HepG2 (cell line): Measurements from ENCODE around the gene ARHGEF16. TPM values are rescaled to one million over a fixed set of nuclear protein-coding genes. Genes with fewer than 3 reads are reported as not detected.
A peak's percentile ranks its signal among the peaks of the same experiment; 100 is the strongest.

Experiments used
- ARHGAP35 ChIP-seq: sonication (generic); formaldehyde crosslinking; IDR thresholded peaks from 2 replicates; pipeline ENCODE4 v1.9.0; 2022; ENCODE audit warnings: mild to moderate bottlenecking, inconsistent platforms, moderate library complexity, missing genetic modification reagents, borderline replicate concordance
- CREB1 ChIP-seq, 2 experiments: fragments of 450-650 bp in 1 of 2; IDR thresholded peaks; 2 replicates each; pipeline ENCODE4 v1.6.1; 2016 to 2017; ENCODE audit warnings: control low read depth in 1 of 2, mild to moderate bottlenecking in 1 of 2, missing compliant biosample characterization in 1 of 2, missing genetic modification characterization in 1 of 2
- CREM ChIP-seq, 2 experiments: sonication (generic) in 1 of 2; formaldehyde crosslinking in 1 of 2; IDR thresholded peaks; 2 replicates each; pipeline versions ENCODE4 v1.4.0 to v1.6.1; 2016 to 2020; ENCODE audit warnings: antibody characterized with exemption in 1 of 2, mild to moderate bottlenecking in 1 of 2, missing genetic modification reagents in 1 of 2
- GMEB1 ChIP-seq: sonication (generic); formaldehyde crosslinking; IDR thresholded peaks from 2 replicates; pipeline ENCODE4 v1.5.1; 2020; ENCODE audit warnings: missing genetic modification reagents, mild to moderate bottlenecking, borderline replicate concordance
- JUND ChIP-seq: sonication (generic); formaldehyde crosslinking; IDR thresholded peaks from 2 replicates; pipeline ENCODE4 v1.8.0; 2022; ENCODE audit warnings: mild to moderate bottlenecking, missing genetic modification reagents
- KDM4B ChIP-seq: sonication (generic); formaldehyde crosslinking; IDR thresholded peaks from 2 replicates; pipeline ENCODE4 v1.4.0; 2020; ENCODE audit warnings: missing genetic modification reagents
- KDM5B ChIP-seq: sonication (generic); formaldehyde crosslinking; IDR thresholded peaks from 2 replicates; pipeline ENCODE4 v1.4.0; 2020; ENCODE audit warnings: missing genetic modification reagents, mild to moderate bottlenecking, borderline replicate concordance
- MLX ChIP-seq: IDR thresholded peaks from 2 replicates; pipeline ENCODE4 v1.6.1; 2016
- PTBP1 ChIP-seq: fragments of 200-400 bp; formaldehyde crosslinking; IDR thresholded peaks from 2 replicates; pipeline ENCODE4 v1.6.1; 2018; ENCODE audit warnings: low read length, low read depth; ENCODE audit not compliant: poor library complexity, severe bottlenecking
- RFX1 ChIP-seq: fragments of 450-650 bp; IDR thresholded peaks from 2 replicates; pipeline ENCODE4 v1.6.1; 2017
- SPEN ChIP-seq: sonication (generic); formaldehyde crosslinking; IDR thresholded peaks from 2 replicates; pipeline ENCODE4 v1.5.1; 2020; ENCODE audit warnings: low read depth, mild to moderate bottlenecking, missing genetic modification reagents
- SRF ChIP-seq: IDR thresholded peaks from 2 replicates; pipeline ENCODE4 v1.6.1; 2011; ENCODE audit warnings: mild to moderate bottlenecking, low read depth, low read length, moderate library complexity
- TCF12 ChIP-seq, 2 experiments: fragments of 450-650 bp in 1 of 2; sonication (generic) in 1 of 2; formaldehyde crosslinking in 1 of 2; IDR thresholded peaks; 2 replicates each; pipeline versions ENCODE4 v1.6.1 to v1.8.0; 2017 to 2022; ENCODE audit warnings: antibody characterized with exemption in 1 of 2, mild to moderate bottlenecking in 1 of 2, missing genetic modification reagents in 1 of 2, moderate library complexity in 1 of 2
- THAP7 ChIP-seq: sonication (generic); formaldehyde crosslinking; IDR thresholded peaks from 2 replicates; pipeline ENCODE4 v1.8.1; 2023; ENCODE audit warnings: mild to moderate bottlenecking, missing genetic modification reagents
- ZBTB7B ChIP-seq: sonication (generic); formaldehyde crosslinking; IDR thresholded peaks from 2 replicates; pipeline ENCODE4 v1.4.0; 2020; ENCODE audit warnings: missing genetic modification reagents
- ZNF101 ChIP-seq: sonication (generic); formaldehyde crosslinking; IDR thresholded peaks from 2 replicates; pipeline ENCODE4 v1.4.0; 2020; ENCODE audit warnings: mild to moderate bottlenecking, low read depth, missing genetic modification reagents, borderline replicate concordance
- ZNF251 ChIP-seq: sonication (generic); formaldehyde crosslinking; IDR thresholded peaks from 2 replicates; pipeline ENCODE4 v1.9.0; 2021; ENCODE audit warnings: mild to moderate bottlenecking, missing genetic modification reagents
- ZNF33A ChIP-seq: sonication (generic); formaldehyde crosslinking; IDR thresholded peaks from 2 replicates; pipeline ENCODE4 v1.5.1; 2020; ENCODE audit warnings: missing genetic modification reagents, mild to moderate bottlenecking, moderate library complexity, borderline replicate concordance
- polyA plus RNA-seq, 8 experiments: library from polyadenylated mRNA; depleted of rRNA in 3 of 8; stranded (reverse) in 7 of 8; unstranded in 1 of 8; fragments of >200 nt; fragmentation: Illumina TruSeq in 4 of 8; extraction: Trizol in 4 of 8; gene quantifications; 2 replicates each; pipeline versions ENCODE4 v1.2.1 to v1.2.3, GENCODE V29; 2011 to 2016; ENCODE audit warnings: low read depth in 4 of 8, missing spikeins in 1 of 8, mixed read lengths in 1 of 8; ENCODE audit not compliant: insufficient read depth in 1 of 8
- total RNA-seq, 5 experiments: library from RNA; depleted of rRNA; stranded (reverse); fragments of >200 nt; fragmentation: Illumina TruSeq; extraction: Trizol; gene quantifications; 2 replicates each; pipeline ENCODE4 v1.2.3, GENCODE V29; 2016; ENCODE audit warnings: low read depth in 1 of 5
- TF ChIP-seq, protein P1 (sequence below): sonication (generic); formaldehyde crosslinking; IDR thresholded peaks from 2 replicates; pipeline ENCODE4 v1.8.0; 2022; ENCODE audit warnings: mild to moderate bottlenecking, missing genetic modification reagents, moderate library complexity
- TF ChIP-seq, protein P2 (sequence below): sonication (generic); formaldehyde crosslinking; IDR thresholded peaks from 2 replicates; pipeline ENCODE4 v1.4.0; 2020; ENCODE audit warnings: missing genetic modification reagents
- TF ChIP-seq, protein P3 (sequence below): sonication (generic); formaldehyde crosslinking; IDR thresholded peaks from 2 replicates; pipeline ENCODE4 v1.5.0; 2020; ENCODE audit warnings: missing genetic modification reagents

The ARHGEF16 gene
- total and polyA plus RNA-seq, 2 of the 13 experiments (the other 11 are each of a cell fraction or from before 2014, with no cell fraction given), result 20.3 to 39.9 TPM

DNA sequence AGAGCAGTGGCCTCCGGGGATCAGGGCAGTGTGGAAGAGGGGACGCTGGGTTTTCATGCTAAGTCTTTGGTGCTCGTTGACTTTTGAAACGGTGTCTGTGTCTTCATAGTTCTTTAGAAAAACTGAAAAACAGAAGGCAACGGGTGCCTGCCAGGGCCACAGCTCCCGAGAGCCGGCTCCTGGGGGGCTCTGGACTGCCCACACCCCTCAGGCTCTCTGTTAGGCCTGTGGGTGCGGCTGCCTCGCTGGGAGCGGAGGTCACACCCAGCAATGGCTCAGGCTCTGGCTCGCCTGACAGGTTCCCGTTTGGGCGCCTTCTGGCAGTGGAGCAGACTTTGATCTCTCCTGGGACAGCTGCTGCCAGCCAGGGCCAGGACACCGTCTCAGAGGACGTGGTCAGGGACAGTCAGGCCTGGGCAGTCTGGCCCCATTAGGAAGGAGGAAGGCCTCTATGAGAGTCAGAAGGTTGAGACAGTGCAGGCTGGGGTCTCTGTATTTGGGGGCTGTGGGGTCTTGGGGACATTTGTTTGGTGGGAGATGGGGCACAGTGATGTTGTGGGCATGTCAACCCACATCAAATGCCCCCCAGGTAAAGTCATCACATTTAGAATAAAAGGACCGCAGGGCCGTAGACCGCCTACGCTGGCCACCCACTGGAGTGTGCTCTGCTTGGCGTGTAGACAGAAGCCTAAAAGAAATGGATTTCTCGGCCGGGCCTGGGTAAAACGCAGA, 5.6 kb downstream of the ARHGEF16 start (continued):
- TF ChIP-seq ZNF101 (CRISPR knock-in tag) (no peak), ZNF33A (CRISPR knock-in tag) (no peak), CREB1 (IDR thresholded peaks at IDR 0.05) (no peak), CREB1 (CRISPR knock-in tag; IDR thresholded peaks at IDR 0.05) (no peak), MLX (CRISPR knock-in tag) (no peak), ARHGAP35 (CRISPR knock-in tag) (no peak), ZNF251 (no peak), ZBTB7B (CRISPR knock-in tag) (peak; percentile 37; the same call in 1 of the 2 replicates), KDM5B (CRISPR knock-in tag) (no peak), SRF (no peak), RFX1 (no peak), THAP7 (CRISPR knock-in tag) (no peak), KDM4B (0 out of 2 replicates have a peak, but pooled peaks have one; percentile 32), GMEB1 (no peak), CREM (IDR thresholded peaks at IDR 0.05) (0 out of 2 replicates have a peak, but pooled peaks have one; percentile 4), CREM (CRISPR knock-in tag; IDR thresholded peaks at IDR 0.05) (no peak), PTBP1 (no peak), JUND (no peak), SPEN (CRISPR knock-in tag) (no peak; the same call in none of the 2 replicates), TCF12 (IDR thresholded peaks at IDR 0.05) (no peak), TCF12 (CRISPR knock-in tag; IDR thresholded peaks at IDR 0.05) (no peak)
- TF ChIP-seq, protein P1, sequence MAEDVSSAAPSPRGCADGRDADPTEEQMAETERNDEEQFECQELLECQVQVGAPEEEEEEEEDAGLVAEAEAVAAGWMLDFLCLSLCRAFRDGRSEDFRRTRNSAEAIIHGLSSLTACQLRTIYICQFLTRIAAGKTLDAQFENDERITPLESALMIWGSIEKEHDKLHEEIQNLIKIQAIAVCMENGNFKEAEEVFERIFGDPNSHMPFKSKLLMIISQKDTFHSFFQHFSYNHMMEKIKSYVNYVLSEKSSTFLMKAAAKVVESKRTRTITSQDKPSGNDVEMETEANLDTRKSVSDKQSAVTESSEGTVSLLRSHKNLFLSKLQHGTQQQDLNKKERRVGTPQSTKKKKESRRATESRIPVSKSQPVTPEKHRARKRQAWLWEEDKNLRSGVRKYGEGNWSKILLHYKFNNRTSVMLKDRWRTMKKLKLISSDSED (CRISPR knock-in tag), result no peak
- TF ChIP-seq, protein P2, sequence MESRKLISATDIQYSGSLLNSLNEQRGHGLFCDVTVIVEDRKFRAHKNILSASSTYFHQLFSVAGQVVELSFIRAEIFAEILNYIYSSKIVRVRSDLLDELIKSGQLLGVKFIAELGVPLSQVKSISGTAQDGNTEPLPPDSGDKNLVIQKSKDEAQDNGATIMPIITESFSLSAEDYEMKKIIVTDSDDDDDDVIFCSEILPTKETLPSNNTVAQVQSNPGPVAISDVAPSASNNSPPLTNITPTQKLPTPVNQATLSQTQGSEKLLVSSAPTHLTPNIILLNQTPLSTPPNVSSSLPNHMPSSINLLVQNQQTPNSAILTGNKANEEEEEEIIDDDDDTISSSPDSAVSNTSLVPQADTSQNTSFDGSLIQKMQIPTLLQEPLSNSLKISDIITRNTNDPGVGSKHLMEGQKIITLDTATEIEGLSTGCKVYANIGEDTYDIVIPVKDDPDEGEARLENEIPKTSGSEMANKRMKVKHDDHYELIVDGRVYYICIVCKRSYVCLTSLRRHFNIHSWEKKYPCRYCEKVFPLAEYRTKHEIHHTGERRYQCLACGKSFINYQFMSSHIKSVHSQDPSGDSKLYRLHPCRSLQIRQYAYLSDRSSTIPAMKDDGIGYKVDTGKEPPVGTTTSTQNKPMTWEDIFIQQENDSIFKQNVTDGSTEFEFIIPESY (CRISPR knock-in tag), result no peak
- TF ChIP-seq, protein P3, sequence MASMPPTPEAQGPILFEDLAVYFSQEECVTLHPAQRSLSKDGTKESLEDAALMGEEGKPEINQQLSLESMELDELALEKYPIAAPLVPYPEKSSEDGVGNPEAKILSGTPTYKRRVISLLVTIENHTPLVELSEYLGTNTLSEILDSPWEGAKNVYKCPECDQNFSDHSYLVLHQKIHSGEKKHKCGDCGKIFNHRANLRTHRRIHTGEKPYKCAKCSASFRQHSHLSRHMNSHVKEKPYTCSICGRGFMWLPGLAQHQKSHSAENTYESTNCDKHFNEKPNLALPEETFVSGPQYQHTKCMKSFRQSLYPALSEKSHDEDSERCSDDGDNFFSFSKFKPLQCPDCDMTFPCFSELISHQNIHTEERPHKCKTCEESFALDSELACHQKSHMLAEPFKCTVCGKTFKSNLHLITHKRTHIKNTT (CRISPR knock-in tag), result no peak
